Fibroblast of lung (primary cell): ENCODE measurements around the gene C5orf24. TPM values are rescaled to one million over a fixed set of nuclear protein-coding genes. Genes with fewer than 3 reads are reported as not detected.

ENCODE experiments used
- DNase-seq, 2 donors: peaks; one replicate each; pipeline versions ENCODE4 v3.0.0 to v3.0.0-alpha.2; 2010; ENCODE audit warnings: low read depth in 2 of 2
- H2AFZ ChIP-seq: 2 replicates; pipeline ENCODE4 v1.5.1; 2012; ENCODE audit warnings: low read length, control low read depth, inconsistent platforms
- H3K27ac ChIP-seq: 2 replicates; pipeline ENCODE4 v1.5.1; 2011; ENCODE audit warnings: low read length, control low read depth; ENCODE audit not compliant: insufficient read depth
- H3K27me3 ChIP-seq: 2 replicates; pipeline ENCODE4 v1.5.1; 2011; ENCODE audit warnings: mild to moderate bottlenecking, low read length; ENCODE audit not compliant: control insufficient read depth, insufficient read depth
- H3K36me3 ChIP-seq: 2 replicates; pipeline ENCODE4 v1.5.1; 2011; ENCODE audit warnings: low read length; ENCODE audit not compliant: control insufficient read depth, insufficient read depth
- H3K4me1 ChIP-seq: 2 replicates; pipeline ENCODE4 v1.5.1; 2011; ENCODE audit warnings: low read length; ENCODE audit not compliant: control insufficient read depth, insufficient read depth; ENCODE audit errors: extremely low read depth
- H3K4me2 ChIP-seq: 2 replicates; pipeline ENCODE4 v1.5.1; 2011; ENCODE audit warnings: low read length, control low read depth; ENCODE audit not compliant: insufficient read depth; ENCODE audit errors: extremely low read depth
- H3K4me3 ChIP-seq, 4 experiments: fragments of 200-600 bp in 1 of 4; sonication (generic) in 1 of 4; replicated peaks in 1 of 4; 2 replicates each; pipeline ENCODE4 v1.5.1; 2011 to 2016; ENCODE audit warnings: low read length in 4 of 4, low read depth in 3 of 4, mild to moderate bottlenecking in 3 of 4, control low read depth in 2 of 4, inconsistent platforms in 1 of 4, mixed read lengths in 1 of 4; ENCODE audit not compliant: insufficient read depth in 1 of 4; ENCODE audit errors: control extremely low read depth in 1 of 4
- H3K79me2 ChIP-seq: 2 replicates; pipeline ENCODE4 v1.5.1; 2012; ENCODE audit warnings: mild to moderate bottlenecking, low read length, inconsistent platforms; ENCODE audit not compliant: control insufficient read depth, insufficient read depth
- H3K9ac ChIP-seq: 2 replicates; pipeline ENCODE4 v1.5.1; 2011; ENCODE audit warnings: mild to moderate bottlenecking, low read length, control low read depth; ENCODE audit not compliant: insufficient read depth
- H3K9me3 ChIP-seq: 2 replicates; pipeline ENCODE4 v1.5.1; 2012; ENCODE audit warnings: low read depth, low read length; ENCODE audit not compliant: control insufficient read depth, insufficient read depth
- H4K20me1 ChIP-seq: 2 replicates; pipeline ENCODE4 v1.5.1; 2011; ENCODE audit warnings: low read length; ENCODE audit not compliant: control insufficient read depth, insufficient read depth; ENCODE audit errors: extremely low read depth
- EZH2 ChIP-seq: IDR thresholded peaks from 2 replicates; pipeline ENCODE4 v1.5.1; 2012; ENCODE audit warnings: low read length, control low read depth, mild to moderate bottlenecking; ENCODE audit errors: missing control alignments
- polyA plus RNA-seq, 2 donors: library from polyadenylated mRNA; depleted of rRNA in 1 of 2; stranded (reverse) in 1 of 2; unstranded in 1 of 2; fragments of >200 nt; gene quantifications; 2 replicates each; pipeline ENCODE4 v1.2.1, GENCODE V29; 2011 to 2012; ENCODE audit warnings: missing spikeins in 1 of 2
- total RNA-seq: library from RNA; depleted of rRNA; stranded (reverse); fragments of >200 nt; gene quantifications from 2 replicates; pipeline ENCODE4 v1.2.1, GENCODE V29; 2014
- TF ChIP-seq, protein P1 (sequence below), 2 donors: IDR thresholded peaks in 1 of 2; conservative IDR thresholded peaks in 1 of 2; 1 replicate in 1 of 2; 2 replicates in 1 of 2; pipeline ENCODE4 v1.5.1; 2011 to 2012; ENCODE audit warnings: low read length in 2 of 2, control low read depth in 1 of 2, inconsistent platforms in 1 of 2, low read depth in 1 of 2, mild to moderate bottlenecking in 1 of 2

Gene C5orf24
- total and polyA plus RNA-seq, 2 donors (not counting 1 experiment from before 2014, with no cell fraction given) = 40.0 to 71.3 TPM

DNA sequence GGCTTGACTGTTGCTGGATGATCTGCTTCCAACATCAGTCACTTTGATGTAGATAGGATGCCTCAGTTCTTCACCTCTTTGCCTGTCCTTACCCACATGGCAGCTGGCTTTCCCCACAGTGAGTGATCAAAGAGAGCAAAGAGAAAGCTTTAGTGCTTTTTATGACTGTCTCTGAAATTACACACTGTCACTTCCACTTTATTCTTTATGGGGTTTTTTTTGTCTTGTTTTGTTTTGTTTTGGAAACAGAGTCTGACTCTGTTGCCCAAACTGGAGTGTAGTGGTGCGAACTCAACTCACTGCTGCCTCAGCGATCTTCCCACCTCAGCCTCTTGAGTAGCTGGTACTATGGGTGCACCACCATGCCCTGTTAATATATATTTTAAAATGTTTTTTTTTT lies 32.4 kb upstream of the C5orf24 start:
- Histone ChIP-seq H3K9ac (no peak overlapping the region), H3K27ac (no peak overlapping the region), H3K36me3 (peaks cover 4% of the 10 kb centered on the region), H3K79me2 (no peaks in the 10 kb centered on the region), H3K4me1 (no peaks in the 10 kb centered on the region), H4K20me1 (no peaks in the 10 kb centered on the region), H3K9me3 (no peaks in the 10 kb centered on the region), H3K27me3 (no peaks in the 10 kb centered on the region), H3K4me3 (no peak overlapping the region), H2AFZ (no peak overlapping the region), H3K4me2 (no peak overlapping the region)
- DNase-seq = no peak
- TF ChIP-seq EZH2 = no peak
- TF ChIP-seq, protein P1, sequence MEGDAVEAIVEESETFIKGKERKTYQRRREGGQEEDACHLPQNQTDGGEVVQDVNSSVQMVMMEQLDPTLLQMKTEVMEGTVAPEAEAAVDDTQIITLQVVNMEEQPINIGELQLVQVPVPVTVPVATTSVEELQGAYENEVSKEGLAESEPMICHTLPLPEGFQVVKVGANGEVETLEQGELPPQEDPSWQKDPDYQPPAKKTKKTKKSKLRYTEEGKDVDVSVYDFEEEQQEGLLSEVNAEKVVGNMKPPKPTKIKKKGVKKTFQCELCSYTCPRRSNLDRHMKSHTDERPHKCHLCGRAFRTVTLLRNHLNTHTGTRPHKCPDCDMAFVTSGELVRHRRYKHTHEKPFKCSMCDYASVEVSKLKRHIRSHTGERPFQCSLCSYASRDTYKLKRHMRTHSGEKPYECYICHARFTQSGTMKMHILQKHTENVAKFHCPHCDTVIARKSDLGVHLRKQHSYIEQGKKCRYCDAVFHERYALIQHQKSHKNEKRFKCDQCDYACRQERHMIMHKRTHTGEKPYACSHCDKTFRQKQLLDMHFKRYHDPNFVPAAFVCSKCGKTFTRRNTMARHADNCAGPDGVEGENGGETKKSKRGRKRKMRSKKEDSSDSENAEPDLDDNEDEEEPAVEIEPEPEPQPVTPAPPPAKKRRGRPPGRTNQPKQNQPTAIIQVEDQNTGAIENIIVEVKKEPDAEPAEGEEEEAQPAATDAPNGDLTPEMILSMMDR (conservative IDR thresholded peaks at IDR 0.05 in 1 of 2, IDR thresholded peaks at IDR 0.05 in 1 of 2; ENCODE audit: low read depth in 1 of 2, low read length in 2 of 2) = no peak

DNA sequence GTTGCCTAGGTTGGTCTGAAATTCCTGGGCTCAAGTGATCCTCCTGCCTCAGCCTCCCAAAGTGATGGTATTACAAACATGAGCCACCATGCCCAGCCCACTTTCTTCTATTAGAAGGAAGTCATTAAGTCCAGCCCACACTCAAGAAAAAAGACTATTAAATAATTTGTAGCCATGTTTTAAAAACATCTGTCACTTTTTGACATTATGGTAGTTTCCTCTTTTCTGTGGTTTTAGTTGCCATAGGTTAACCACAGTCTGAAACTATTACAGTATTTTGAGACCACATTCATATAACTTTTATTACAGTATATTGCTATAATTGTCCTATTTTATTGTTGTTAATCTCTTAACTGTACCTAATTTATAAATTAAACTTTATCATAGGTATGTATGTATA lies 31.9 kb upstream of the C5orf24 start:
- no peak for TF ChIP-seq EZH2
- TF ChIP-seq, protein P1 (conservative IDR thresholded peaks at IDR 0.05 in 1 of 2, IDR thresholded peaks at IDR 0.05 in 1 of 2; ENCODE audit: low read depth in 1 of 2, low read length in 2 of 2) = no peak
- peaks cover 4% of the 10 kb centered on the region for H3K36me3 ChIP-seq

DNA sequence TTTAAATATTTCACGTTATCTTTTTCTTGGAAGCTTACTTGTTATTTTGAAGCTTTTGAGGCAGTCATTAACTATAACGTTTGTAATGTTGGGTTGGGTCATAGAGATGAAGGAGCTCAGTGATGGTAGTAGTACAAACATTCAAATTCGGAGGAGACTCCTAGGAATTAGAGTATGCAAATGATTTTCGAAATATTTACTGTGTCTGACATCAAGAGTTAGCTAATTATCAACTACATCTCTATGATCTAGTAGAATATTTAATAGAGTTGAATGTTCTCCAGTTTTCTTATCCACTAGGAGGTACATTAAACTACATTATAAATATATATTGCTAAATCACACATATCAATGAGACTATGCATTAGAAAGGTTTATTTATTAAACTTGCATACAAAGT lies 28.8 kb upstream of the C5orf24 start:
- H3K9ac ChIP-seq = no peak overlapping the region
- no peaks in the 10 kb centered on the region for H3K4me1 ChIP-seq
- H3K4me3 ChIP-seq = no peak overlapping the region
- no peaks in the 10 kb centered on the region for H3K9me3 ChIP-seq
- H4K20me1 ChIP-seq = no peaks in the 10 kb centered on the region
- no peak for DNase-seq
- no peaks in the 10 kb centered on the region for H3K27me3 ChIP-seq
- no peak for TF ChIP-seq EZH2
- TF ChIP-seq, protein P1 (conservative IDR thresholded peaks at IDR 0.05 in 1 of 2, IDR thresholded peaks at IDR 0.05 in 1 of 2; ENCODE audit: low read depth in 1 of 2, low read length in 2 of 2) = no peak
- no peaks in the 10 kb centered on the region for H3K79me2 ChIP-seq
- no peak overlapping the region for H3K4me2 ChIP-seq
- no peak overlapping the region for H3K27ac ChIP-seq
- no peak overlapping the region for H2AFZ ChIP-seq
- peaks cover 2% of the 10 kb centered on the region for H3K36me3 ChIP-seq

More for the DNA sequence above, 31.9 kb upstream of the C5orf24 start:
- no peaks in the 10 kb centered on the region for H3K9me3 ChIP-seq
- no peaks in the 10 kb centered on the region for H3K79me2 ChIP-seq
- H4K20me1 ChIP-seq = no peaks in the 10 kb centered on the region
- no peak overlapping the region for H3K4me3 ChIP-seq
- H3K27ac ChIP-seq = no peak overlapping the region
- H3K4me1 ChIP-seq = no peaks in the 10 kb centered on the region
- H2AFZ ChIP-seq = no peak overlapping the region
- no peaks in the 10 kb centered on the region for H3K27me3 ChIP-seq
- no peak for DNase-seq
- H3K9ac ChIP-seq = no peak overlapping the region
- no peak overlapping the region for H3K4me2 ChIP-seq
